DOHH2 (cell line): ENCODE results near the gene TEKT3.

Experiments used
- H3F3A ChIP-seq: fragments of 200-600 bp; sonication (generic), shearing (Covaris generic); 2 replicates; pipeline ENCODE4 v1.6.0; 2016; ENCODE audit warnings: antibody characterized with exemption, mild to moderate bottlenecking; ENCODE audit not compliant: control insufficient read depth, insufficient read depth
- H3K27ac ChIP-seq: fragments of 200-600 bp; sonication (generic); 2 replicates; pipeline ENCODE4 v1.5.1; 2014; ENCODE audit warnings: low read depth, mild to moderate bottlenecking, low read length, moderate library complexity
- H3K27me3 ChIP-seq: fragments of 200-600 bp; sonication (generic); 2 replicates; pipeline ENCODE4 v1.6.1; 2014; ENCODE audit warnings: mild to moderate bottlenecking, low read length, mixed read lengths; ENCODE audit not compliant: control insufficient read depth
- H3K36me3 ChIP-seq: fragments of 200-600 bp; sonication (generic); 2 replicates; pipeline ENCODE4 v1.6.1; 2014; ENCODE audit warnings: mild to moderate bottlenecking, low read length, moderate library complexity, mixed read lengths; ENCODE audit not compliant: control insufficient read depth
- H3K4me1 ChIP-seq: fragments of 200-600 bp; sonication (generic); 2 replicates; pipeline ENCODE4 v1.6.1; 2014; ENCODE audit warnings: mild to moderate bottlenecking, low read length, mixed read lengths; ENCODE audit not compliant: control insufficient read depth
- H3K4me2 ChIP-seq: fragments of 200-600 bp; sonication (generic); 2 replicates; pipeline ENCODE4 v1.6.0; 2014; ENCODE audit warnings: mild to moderate bottlenecking, low read length, moderate library complexity
- H3K4me3 ChIP-seq: fragments of 200-600 bp; sonication (generic); 2 replicates; pipeline ENCODE4 v1.5.1; 2014; ENCODE audit warnings: mild to moderate bottlenecking, low read length, mixed read lengths
- H3K79me2 ChIP-seq: fragments of 200-600 bp; sonication (generic); 2 replicates; pipeline ENCODE4 v1.6.1; 2014; ENCODE audit warnings: mild to moderate bottlenecking, low read length, mixed read lengths; ENCODE audit not compliant: control insufficient read depth
- H3K9me2 ChIP-seq: fragments of 200-600 bp; sonication (generic); replicated peaks from 2 replicates; pipeline ENCODE4 v1.6.1; 2014; ENCODE audit warnings: mild to moderate bottlenecking, low read length, mixed read lengths; ENCODE audit not compliant: control insufficient read depth
- H3K9me3 ChIP-seq: fragments of 200-600 bp; sonication (generic); 2 replicates; pipeline ENCODE4 v1.6.1; 2014; ENCODE audit warnings: antibody characterized with exemption, low read length, mixed read lengths; ENCODE audit not compliant: control insufficient read depth, insufficient read depth
- H4K20me1 ChIP-seq: fragments of 200-600 bp; sonication (generic); 2 replicates; pipeline ENCODE4 v1.6.0; 2014; ENCODE audit warnings: low read depth, mild to moderate bottlenecking, antibody characterized with exemption, low read length, moderate library complexity; ENCODE audit not compliant: control insufficient read depth, insufficient read depth
- EZH2phosphoT487 ChIP-seq: fragments of 200-600 bp; sonication (generic); IDR thresholded peaks from 2 replicates; pipeline ENCODE4 v1.6.1; 2017; ENCODE audit warnings: borderline replicate concordance, mild to moderate bottlenecking, antibody characterized with exemption, low read length, moderate library complexity, mixed read lengths
- TF ChIP-seq, protein P1 (sequence below): fragments of 200-600 bp; sonication (generic); IDR thresholded peaks from one replicate; pipeline ENCODE4 v1.5.1; 2014; ENCODE audit warnings: antibody characterized with exemption, mild to moderate bottlenecking, low read depth, low read length; ENCODE audit not compliant: poor library complexity, severe bottlenecking

TEKT3 gene

DNA sequence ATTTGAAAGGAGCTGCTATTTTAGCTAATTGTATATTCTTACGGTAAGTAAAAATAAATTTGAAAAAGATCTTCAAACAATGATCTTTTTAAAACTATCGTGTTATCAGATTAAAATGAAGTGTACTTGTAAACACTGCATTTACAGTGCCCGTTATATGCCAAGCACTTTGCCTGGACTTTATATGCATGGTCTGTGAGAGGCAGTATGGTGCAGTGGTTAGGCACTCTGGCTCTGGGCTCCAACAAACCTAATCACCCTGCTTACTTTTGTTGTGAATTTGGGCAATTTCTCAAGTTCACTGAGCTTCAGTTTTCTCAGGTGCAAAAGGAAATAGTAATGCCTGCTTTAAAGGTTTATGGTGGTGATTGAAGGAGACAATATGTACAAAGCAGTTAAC is 77.7 kb downstream of the TEKT3 start:
- Histone ChIP-seq H3K4me3 (no peak overlapping the region), H3F3A (no peaks in the 10 kb centered on the region), H3K79me2 (no peaks in the 10 kb centered on the region), H3K27me3 (peaks cover 12% of the 10 kb centered on the region), H3K4me1 (no peaks in the 10 kb centered on the region), H3K27ac (no peak overlapping the region), H3K4me2 (no peak overlapping the region), H4K20me1 (no peaks in the 10 kb centered on the region), H3K9me2 (no peaks in the 10 kb centered on the region), H3K9me3 (no peaks in the 10 kb centered on the region), H3K36me3 (no peaks in the 10 kb centered on the region)
- TF ChIP-seq, protein P1, sequence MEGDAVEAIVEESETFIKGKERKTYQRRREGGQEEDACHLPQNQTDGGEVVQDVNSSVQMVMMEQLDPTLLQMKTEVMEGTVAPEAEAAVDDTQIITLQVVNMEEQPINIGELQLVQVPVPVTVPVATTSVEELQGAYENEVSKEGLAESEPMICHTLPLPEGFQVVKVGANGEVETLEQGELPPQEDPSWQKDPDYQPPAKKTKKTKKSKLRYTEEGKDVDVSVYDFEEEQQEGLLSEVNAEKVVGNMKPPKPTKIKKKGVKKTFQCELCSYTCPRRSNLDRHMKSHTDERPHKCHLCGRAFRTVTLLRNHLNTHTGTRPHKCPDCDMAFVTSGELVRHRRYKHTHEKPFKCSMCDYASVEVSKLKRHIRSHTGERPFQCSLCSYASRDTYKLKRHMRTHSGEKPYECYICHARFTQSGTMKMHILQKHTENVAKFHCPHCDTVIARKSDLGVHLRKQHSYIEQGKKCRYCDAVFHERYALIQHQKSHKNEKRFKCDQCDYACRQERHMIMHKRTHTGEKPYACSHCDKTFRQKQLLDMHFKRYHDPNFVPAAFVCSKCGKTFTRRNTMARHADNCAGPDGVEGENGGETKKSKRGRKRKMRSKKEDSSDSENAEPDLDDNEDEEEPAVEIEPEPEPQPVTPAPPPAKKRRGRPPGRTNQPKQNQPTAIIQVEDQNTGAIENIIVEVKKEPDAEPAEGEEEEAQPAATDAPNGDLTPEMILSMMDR: no peak
- TF ChIP-seq EZH2phosphoT487: no peak

DNA sequence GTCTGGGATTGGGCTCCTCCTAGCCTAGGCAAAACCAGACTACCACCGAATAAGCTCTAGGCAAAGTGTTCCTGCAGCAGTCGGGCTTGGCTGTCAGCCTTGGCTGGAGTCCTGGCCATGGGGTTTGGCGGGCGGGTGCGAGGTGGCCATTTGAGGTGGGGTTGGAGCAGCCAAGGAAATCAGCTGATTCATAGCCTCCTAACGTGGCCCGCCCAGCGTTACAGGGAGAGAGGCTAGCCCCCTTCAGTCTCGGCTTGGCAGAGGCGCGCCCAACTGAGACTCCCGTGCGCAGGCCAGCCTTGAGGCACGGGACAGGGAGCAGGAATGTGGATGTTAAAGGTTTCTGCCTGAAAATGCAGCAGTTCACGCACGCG is 78.2 kb downstream of the TEKT3 start:
- Histone ChIP-seq H3K9me2 (no peaks in the 10 kb centered on the region), H3K9me3 (no peaks in the 10 kb centered on the region), H3F3A (no peaks in the 10 kb centered on the region), H3K27me3 (peaks cover 12% of the 10 kb centered on the region), H3K27ac (no peak overlapping the region), H3K36me3 (no peaks in the 10 kb centered on the region), H3K79me2 (no peaks in the 10 kb centered on the region), H3K4me2 (no peak overlapping the region), H4K20me1 (no peaks in the 10 kb centered on the region), H3K4me3 (no peak overlapping the region), H3K4me1 (no peaks in the 10 kb centered on the region)
- TF ChIP-seq, protein P1: no peak
- no peak for TF ChIP-seq EZH2phosphoT487

DNA sequence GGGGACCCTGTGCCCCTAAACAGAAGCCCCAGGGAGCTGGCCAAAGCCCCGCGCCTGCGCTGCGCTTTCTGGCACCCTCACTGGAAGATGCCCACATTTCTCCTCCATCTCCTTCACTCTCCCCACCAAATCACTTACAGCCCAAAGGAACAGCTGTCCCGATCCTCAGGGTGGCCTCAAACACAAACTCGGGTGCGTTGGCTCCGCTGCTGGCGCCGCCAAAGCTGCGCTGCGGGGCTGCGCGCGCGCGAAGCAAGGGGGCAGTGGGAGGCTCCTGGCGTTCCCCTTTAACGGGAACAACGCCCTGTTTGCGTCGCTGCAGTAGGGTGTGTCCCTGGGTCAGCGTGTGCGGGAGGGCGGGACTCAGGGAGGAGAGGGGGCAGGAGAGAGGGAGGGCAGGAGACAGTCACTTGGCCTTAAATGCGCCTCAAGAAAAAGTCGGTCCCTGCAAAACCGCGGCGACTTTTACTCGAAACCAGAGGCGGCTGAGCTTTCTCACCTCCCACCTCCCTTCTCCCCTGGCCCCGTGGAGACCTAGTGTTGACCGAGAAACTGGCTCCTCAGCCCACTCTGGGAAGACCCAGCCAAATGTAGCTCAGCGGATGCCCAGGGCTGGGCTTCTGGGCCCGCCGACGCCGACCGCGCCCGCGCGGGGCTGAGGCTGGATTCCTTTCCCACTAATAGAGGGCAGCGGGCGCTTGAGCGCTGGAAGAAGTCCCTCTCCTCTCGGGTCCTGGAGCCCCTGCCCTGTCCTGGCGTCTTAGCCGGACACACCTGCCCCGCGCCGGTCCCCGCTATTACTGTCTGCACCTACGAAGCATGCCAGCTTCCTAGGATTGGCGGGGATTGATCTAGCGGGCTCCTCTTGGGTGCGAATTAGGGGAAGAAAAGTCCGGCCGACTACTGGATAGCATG is 78.8 kb downstream of the TEKT3 start:
- no peak overlapping the region for H3K4me2 ChIP-seq
- H3K4me1 ChIP-seq: peaks cover 1% of the 10 kb centered on the region
- H3K9me3 ChIP-seq: no peaks in the 10 kb centered on the region
- TF ChIP-seq EZH2phosphoT487: no peak
- TF ChIP-seq, protein P1: no peak
- no peaks in the 10 kb centered on the region for H3K36me3 ChIP-seq
- no peak overlapping the region for H3K27ac ChIP-seq
- H4K20me1 ChIP-seq: no peaks in the 10 kb centered on the region
- H3K9me2 ChIP-seq: no peaks in the 10 kb centered on the region
- H3F3A ChIP-seq: no peaks in the 10 kb centered on the region
- H3K27me3 ChIP-seq: peaks cover 12% of the 10 kb centered on the region
- no peaks in the 10 kb centered on the region for H3K79me2 ChIP-seq
- H3K4me3 ChIP-seq: no peak overlapping the region
